NCI-H748 treated with DMSO at 0.1 percent for 48 hours (cell line): ENCODE measurements around the gene NAPA.
"Not testable (repeated sequence)": the region's sequence is repeated elsewhere in the genome, so short reads cannot be mapped to it uniquely, and the experiment has no call there.

ENCODE experiments used
- DNase-seq: peaks from one replicate; lab custom pipeline; 2025; lab: John Stamatoyannopoulos, UW

NAPA gene

GRCh38 chr19:47486220-47486619 is 28.6 kb downstream of the NAPA start:
- DNase-seq: not testable (repeated sequence)

GRCh38 chr19:47485210-47485609 is 29.7 kb downstream of the NAPA start:
- DNase-seq: no peak

DNA sequence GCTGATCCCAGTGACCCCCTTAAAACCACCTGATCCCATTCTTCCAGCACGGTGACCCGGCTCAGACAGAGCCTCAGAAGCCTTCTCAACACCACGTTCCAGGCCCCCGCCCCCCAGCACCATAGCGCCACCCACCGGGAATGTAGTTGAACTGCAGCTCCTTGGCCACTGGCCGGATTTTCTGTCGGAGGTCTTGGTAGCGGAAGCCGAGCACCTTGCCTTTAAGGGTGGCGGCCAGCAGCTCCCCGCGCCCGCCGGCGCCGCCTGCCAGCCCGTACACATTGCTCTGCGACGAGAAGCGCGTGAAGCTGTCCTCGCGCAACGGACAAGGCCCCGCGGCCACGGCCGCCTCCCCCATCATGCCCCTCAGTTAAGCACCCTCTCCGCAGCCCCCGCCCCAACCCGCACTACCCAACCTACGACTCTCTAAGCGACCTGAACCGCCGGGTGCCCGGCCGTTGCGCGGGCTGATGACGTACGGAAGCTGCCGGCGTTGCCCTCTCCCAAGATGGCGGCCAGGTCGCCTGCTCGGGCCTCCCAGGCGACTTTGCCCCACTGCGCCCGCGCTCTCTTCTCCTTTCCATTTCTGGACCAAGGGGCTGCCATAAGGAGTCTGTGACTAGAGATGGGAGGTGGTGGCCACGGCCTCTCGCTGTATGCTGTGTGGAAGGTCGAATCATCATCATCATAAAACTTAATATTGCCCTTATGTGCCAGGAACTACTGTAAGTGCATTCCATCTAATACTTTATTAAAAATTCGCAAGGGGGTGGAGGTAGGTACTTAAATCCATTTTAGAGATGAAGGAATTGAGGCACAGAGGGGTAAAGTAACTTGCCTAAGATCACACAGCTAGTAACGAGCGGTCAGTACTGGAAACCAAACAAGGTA is 30.8 kb downstream of the NAPA start, which contains the start of gene KPTN:
Gene KPTN (minus strand): TSS at position 420 of the 891 bp plus-strand sequence. CDS start 59 bp downstream, at position 361.
- peak; percentile 92 for DNase-seq

GRCh38 chr19:47483200-47483599 is 31.7 kb downstream of the NAPA start:
- no peak for DNase-seq

DNA sequence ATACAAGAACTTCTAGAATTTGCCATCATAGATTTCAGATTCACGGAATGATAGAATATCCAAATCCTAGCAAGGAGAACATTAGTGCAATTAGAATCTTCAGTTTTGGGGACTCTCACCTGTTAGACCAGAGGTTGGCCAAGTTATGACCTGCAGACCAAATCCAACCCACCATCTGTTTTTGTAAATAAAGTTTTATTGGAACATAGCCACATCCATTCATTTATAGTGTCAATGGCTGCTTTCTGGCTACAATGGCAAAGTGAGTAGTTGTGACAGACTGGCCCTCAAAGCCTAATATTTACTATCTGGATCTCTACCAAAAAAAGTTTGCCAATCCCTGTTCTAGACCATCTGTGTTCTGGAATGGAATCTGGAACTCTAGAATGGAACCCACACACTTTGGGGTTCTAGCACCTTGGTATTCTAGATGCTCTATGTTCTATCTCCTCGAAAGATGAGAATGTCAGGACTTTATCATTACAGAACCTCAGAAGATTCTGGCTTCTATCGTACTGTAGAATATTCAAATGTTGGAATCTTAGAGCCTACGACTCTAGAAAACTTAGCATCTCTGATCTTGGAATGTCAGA is 33.3 kb downstream of the NAPA start:
- no peak for DNase-seq

DNA sequence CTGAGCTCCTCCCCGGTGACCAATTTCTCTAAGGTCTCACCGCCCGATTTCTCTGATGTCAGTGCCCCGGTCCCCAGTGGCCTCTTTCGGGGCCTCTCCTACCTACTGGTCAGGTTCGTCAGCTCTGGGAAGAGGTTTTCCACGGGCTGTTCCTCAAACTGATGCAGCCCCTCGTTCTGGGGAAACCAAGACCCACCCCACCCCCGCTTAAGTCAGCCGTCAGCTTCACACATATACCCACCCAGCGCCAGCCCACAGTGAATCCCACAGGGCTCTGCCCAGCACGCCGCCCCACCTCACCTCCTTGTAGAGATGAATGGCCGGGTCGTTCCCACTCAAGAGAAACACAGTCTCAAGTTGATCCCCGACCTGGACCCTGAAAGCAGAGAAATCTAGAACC is 34.2 kb downstream of the NAPA start:
- no peak for DNase-seq

- peak; percentile 27 for DNase-seq
These were observed 35.0 kb downstream of the NAPA start for GRCh38 chr19:47479701-47480503.

- no peak for DNase-seq
These were observed 38.4 kb downstream of the NAPA start for GRCh38 chr19:47476438-47476972.

DNA sequence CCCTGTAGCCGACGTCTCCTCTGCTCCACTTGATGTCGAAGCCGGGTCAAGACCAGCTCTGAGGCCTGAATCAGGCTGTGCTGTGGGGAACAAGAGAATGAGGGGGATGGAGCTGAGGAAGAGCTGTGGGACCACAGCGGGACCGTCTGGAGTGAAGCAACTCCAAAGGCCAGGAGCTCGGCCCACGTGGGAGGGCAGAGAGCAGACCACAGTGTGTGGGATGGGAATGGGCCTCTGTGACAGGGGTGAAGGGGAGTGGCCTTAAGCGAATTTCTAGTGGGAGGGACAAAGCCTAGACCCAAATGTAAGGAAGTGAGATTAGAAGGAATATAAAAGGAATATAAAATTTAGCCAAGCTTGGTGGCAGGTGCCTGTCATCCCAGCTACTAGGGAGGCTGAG is 39.4 kb downstream of the NAPA start:
- DNase-seq: no peak

DNA sequence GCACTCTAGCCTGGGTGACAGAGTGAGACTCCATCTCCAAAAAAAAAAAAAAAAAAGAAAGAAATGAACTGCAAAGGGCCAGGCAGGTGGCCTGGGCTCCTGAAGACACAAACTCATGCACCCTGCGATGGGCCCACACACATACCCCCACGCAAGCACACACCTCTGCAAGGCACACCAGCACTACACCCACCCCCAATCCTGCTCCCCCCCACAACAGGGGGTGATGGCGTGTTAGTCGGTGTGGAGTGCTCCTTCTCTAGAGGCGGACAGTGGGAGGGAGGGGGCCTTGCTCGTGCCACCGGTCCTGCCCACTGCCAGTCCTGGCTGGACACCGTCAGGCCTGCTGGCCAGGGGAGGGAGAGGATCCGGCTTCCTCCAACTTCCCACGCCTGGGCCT is 41.5 kb downstream of the NAPA start:
- no peak for DNase-seq

DNA sequence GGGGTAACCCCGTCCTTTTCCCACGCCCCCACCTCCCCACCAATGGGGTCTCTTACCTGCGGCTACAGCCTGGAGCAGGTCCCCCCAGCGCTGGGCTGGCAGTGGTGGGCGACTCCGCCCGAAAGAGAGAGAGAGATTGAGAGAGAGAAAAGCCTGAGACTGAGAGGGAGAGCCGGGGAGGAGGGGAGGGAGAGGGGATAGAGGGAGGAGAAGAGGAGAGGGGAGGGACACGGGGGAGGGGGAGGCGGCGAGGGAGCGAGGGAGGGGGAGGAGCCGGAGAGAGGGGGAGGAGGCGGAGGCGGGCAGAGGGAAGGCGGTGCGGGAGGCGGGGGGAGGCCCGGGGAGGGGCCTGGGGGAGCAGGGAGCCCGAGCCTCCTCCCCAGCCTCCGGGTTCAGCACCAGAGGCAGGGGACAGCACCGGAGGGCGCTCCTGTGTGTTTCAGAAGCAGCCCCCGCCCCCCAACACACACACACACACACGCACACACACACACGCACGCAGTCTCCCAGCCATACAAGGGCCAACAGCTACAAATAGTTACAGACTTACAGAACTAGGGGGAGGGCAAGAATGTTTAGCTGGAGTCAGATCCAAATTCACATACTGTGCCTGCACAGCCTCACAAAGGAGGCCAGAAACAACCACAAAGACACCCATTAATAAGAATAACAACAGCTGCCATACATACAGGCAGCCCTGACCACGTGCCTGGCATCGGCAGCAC is 43.0 kb downstream of the NAPA start, which contains the start of gene SLC8A2:
Gene SLC8A2 (minus strand): TSS at position 161 of the 725 bp plus-strand sequence. CDS start 5,490 bp downstream, outside the sequence.
- peak; percentile 74 for DNase-seq

DNA sequence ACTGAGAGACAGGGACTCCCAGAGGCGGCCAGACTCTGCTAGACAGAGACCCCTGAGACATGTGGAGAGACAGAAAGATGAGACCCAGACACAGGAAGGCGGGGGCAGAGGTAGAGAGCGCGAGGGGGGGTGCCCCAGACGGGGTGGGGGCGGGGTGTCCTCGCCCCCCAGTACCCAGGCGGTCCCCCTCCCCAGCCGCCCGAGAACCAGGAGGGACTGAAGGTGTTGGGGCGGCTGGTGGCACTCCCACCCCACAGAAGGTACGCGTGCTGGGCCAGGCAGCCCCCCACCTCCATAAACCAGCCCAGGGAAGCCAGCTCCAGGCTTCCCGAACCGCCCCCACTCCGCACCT is 43.5 kb downstream of the NAPA start:
- DNase-seq: no peak

DNA sequence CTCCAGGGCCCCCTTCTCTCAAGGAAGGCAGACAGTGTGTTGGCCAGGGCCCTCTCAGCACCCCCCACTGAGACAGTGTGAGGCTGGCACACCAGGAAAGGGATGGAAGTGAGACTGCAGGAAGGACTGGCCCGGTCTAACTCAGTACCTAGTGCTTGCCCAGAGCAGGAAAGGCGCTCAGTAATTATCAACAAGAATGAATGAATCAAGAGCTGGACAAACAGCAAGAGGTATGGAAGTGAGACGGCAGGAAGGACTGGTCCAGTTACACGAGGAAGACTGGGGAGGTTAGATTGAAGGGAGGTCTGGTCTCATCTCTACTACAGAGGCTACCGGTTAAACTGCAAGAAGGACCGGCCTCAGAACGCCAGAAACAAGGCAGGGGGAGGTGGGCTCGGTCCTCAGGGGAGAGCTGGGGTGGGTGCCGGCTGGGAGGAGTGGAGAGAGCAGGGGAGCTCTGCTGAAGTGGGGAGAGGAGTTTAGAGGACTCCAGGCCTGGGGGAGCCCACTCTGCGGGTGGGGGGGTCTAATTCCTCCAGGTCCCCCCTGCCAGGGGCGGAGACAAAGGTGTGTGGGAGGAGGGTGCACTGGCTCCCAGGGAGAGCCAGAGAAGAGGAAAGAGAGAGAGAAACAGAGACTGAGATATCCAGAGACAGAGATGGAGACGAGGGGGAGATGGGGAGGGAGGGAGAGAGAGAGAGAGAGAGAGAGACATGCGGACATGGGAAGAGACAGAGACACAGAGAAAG is 44.2 kb downstream of the NAPA start:
- no peak for DNase-seq

DNA sequence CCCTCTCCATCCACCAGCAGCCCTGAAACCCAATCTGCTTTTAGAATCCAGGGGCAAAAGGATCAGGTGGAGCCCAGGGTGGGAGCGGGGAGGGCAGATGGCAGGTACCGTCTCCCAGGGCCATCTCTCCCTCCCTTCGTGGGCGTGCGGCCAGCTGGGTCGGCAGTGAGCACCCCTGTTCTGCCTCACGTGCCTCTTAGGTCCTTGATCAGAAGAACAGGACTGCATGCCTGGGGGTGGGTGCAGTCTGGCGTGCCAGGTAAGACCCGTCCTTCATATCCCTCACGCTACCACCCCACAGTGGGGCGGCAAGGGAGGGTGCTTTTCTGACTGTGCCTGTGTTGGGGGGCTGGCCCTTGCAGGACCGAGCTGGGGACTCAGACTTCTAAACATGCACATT is 45.1 kb downstream of the NAPA start:
- DNase-seq: no peak

GRCh38 chr19:47469363-47469700 is 45.5 kb downstream of the NAPA start:
- no peak for DNase-seq

DNA sequence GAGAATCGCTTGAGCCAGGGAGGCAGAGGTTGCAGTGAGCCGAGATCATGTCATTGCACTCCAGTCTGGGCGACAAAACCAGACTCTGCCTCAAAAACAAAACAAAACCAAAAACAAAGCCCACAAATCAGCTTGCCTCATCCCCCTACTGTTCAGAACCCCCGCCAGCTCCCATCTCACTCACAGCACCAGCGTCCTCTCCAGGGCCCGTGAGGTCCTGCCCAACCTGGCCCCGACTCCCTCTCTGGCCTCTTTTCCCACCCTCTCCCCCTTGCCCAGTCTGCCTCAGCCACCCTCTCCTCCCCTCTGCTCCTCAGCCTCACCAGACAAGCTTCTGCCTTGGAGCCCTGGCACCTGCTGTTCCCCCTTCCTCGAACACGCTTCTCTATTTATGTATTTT is 46.9 kb downstream of the NAPA start:
- DNase-seq: no peak

GRCh38 chr19:47465957-47466356 is 48.9 kb downstream of the NAPA start:
- no peak for DNase-seq

DNA sequence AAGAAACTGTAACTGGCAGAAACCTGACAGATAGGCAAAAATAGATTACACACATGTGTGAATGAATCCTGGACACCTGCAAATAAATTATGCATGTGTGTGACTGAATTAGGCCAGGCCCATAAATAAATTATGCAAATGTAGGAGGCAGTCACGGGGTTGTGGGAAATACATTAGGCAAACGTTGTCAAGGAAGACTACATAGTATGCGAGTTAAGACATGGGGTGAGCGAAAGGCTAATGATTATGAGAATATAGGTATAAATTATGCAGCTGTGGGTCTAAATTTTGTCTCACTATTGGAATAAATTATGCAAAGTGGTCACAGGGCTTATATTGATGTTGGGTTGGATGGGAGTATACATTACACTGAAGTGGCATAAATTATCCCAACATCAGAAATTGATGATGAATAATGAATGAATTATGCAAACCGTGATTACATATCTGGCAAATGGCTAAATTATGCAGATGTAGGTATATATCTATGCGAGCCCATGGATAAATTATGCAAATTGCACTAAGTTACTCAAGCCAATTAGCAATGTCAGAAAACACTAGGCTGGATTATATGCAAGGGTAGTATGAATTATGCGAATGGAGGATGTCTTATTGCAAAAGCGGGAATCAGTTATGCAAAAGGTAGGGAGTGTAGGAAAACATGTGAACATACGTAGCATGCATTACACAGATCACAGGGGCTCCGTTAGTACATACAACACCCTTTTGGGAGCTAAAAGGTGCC is 50.0 kb downstream of the NAPA start:
- DNase-seq: no peak

GRCh38 chr19:47461876-47462275 is 53.0 kb downstream of the NAPA start:
- DNase-seq: no peak

DNA sequence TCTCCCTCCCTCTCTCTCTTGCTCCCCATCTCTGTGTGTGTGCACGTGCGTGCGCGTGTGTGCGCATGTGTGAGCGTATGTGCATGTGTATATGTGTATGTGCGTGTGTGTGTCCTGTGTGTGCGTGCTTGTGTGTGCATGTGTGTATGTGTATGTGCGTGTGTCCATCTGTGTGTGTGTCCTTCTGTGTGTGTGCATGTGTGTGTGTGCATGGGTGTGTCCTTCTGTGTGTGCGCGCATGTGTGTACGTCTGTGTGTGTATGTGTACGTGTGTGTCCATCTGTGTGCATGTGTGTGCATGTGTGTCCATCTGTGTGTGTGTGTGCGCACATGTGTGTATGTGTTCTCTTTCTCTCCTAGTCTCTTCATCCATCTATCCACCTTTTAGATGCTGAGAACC is 55.4 kb downstream of the NAPA start:
- DNase-seq: no peak
